HEK293 (cell line): ENCODE results near the gene MYO1B.

Source experiments
- ATF2 ChIP-seq: fragments of 450-650 bp; formaldehyde crosslinking; IDR thresholded peaks from 2 replicates; pipeline ENCODE4 v1.5.1; 2016; ENCODE audit warnings: missing biosample characterization, missing genetic modification characterization, low read depth
- BCL11A ChIP-seq: fragments of 450-650 bp; formaldehyde crosslinking; IDR thresholded peaks from 2 replicates; pipeline ENCODE4 v1.5.1; 2016; ENCODE audit warnings: low read depth, missing biosample characterization, missing genetic modification characterization
- CTCF ChIP-seq: fragments of 450-650 bp; formaldehyde crosslinking; IDR thresholded peaks from 2 replicates; pipeline ENCODE4 v1.5.1; 2016; ENCODE audit warnings: missing biosample characterization, missing genetic modification characterization
- PBX3 ChIP-seq: sonication (generic); formaldehyde crosslinking; IDR thresholded peaks from 2 replicates; pipeline ENCODE4 v1.8.1; 2022; ENCODE audit warnings: mild to moderate bottlenecking, moderate library complexity, missing genetic modification reagents
- RBAK ChIP-seq: fragments of 450-650 bp; formaldehyde crosslinking; IDR thresholded peaks from 2 replicates; pipeline ENCODE4 v1.5.1; 2016; ENCODE audit warnings: missing biosample characterization, missing genetic modification characterization
- REST ChIP-seq: fragments of 450-650 bp; formaldehyde crosslinking; IDR thresholded peaks from 2 replicates; pipeline ENCODE4 v1.5.1; 2016; ENCODE audit warnings: missing biosample characterization, missing genetic modification characterization
- ZNF274 ChIP-seq, 2 experiments: fragments of 200-500 bp in 1 of 2; fragments of 450-650 bp in 1 of 2; sonication (Bioruptor generic) in 1 of 2; formaldehyde crosslinking in 1 of 2; IDR thresholded peaks; 2 replicates each; pipeline versions ENCODE4 v1.5.1 to v1.6.1; 2014 to 2016; ENCODE audit warnings: borderline replicate concordance in 1 of 2, inconsistent platforms in 1 of 2, low read length in 1 of 2, missing biosample characterization in 1 of 2, missing genetic modification characterization in 1 of 2
- ZNF518A ChIP-seq: fragments of 450-650 bp; formaldehyde crosslinking; conservative IDR thresholded peaks from 2 replicates; pipeline ENCODE4 v1.5.1; 2016; ENCODE audit warnings: low read depth, missing biosample characterization, missing genetic modification characterization

- TF ChIP-seq ATF2: no peak
- no peak for TF ChIP-seq REST (tag by site-specific recombination)
- TF ChIP-seq PBX3 (CRISPR knock-in tag): no peak
- TF ChIP-seq ZNF518A: no peak
- TF ChIP-seq RBAK (tag by site-specific recombination): no peak
- TF ChIP-seq ZNF274 (IDR thresholded peaks at IDR 0.05; ENCODE audit: low read length): no peak
- TF ChIP-seq ZNF274 (tag by site-specific recombination; IDR thresholded peaks at IDR 0.05; ENCODE audit: borderline replicate concordance): no peak
- no peak for TF ChIP-seq BCL11A (tag by site-specific recombination)
- TF ChIP-seq CTCF (tag by site-specific recombination): no peak
These were observed 73.0 kb downstream of the MYO1B start for GRCh38 chr2:191318037-191318728.
